Astrocyte (in vitro differentiated cells and primary cell): ENCODE measurements around the gene TRAFD1. TPM values are rescaled to one million over a fixed set of nuclear protein-coding genes. Genes with fewer than 3 reads are reported as not detected.

Experiments
- DNase-seq: peaks from one replicate; pipeline ENCODE4 v3.0.0-alpha.2; 2010; ENCODE audit warnings: low read depth
- FAIRE-seq: peaks from 2 replicates; lab custom pipeline; 2011; peaks lifted over from hg19 to GRCh38; lab: Jason Lieb, UNC
- H2AFZ ChIP-seq: 2 replicates; pipeline ENCODE4 v1.6.0; 2012; ENCODE audit warnings: low read depth, low read length, inconsistent platforms
- H3K27ac ChIP-seq: 2 replicates; pipeline ENCODE4 v1.5.1; 2011; ENCODE audit warnings: low read depth, low read length, inconsistent platforms
- H3K27me3 ChIP-seq: 2 replicates; pipeline ENCODE4 v1.6.0; 2011; ENCODE audit warnings: low read length, inconsistent platforms; ENCODE audit not compliant: insufficient read depth
- H3K36me3 ChIP-seq: 2 replicates; pipeline ENCODE4 v1.5.1; 2011; ENCODE audit warnings: low read length, inconsistent platforms; ENCODE audit not compliant: insufficient read depth
- H3K4me1 ChIP-seq: 2 replicates; pipeline ENCODE4 v1.5.1; 2011; ENCODE audit warnings: low read length, inconsistent platforms; ENCODE audit not compliant: insufficient read depth
- H3K4me2 ChIP-seq: 2 replicates; pipeline ENCODE4 v1.6.0; 2012; ENCODE audit warnings: low read length, inconsistent platforms
- H3K4me3 ChIP-seq: 2 replicates; pipeline ENCODE4 v1.5.1; 2011; ENCODE audit warnings: low read depth, mild to moderate bottlenecking, low read length, inconsistent platforms; ENCODE audit not compliant: insufficient read depth
- H3K79me2 ChIP-seq: 2 replicates; pipeline ENCODE4 v1.6.0; 2012; ENCODE audit warnings: mild to moderate bottlenecking, low read length, inconsistent platforms; ENCODE audit not compliant: insufficient read depth
- H3K9ac ChIP-seq: 2 replicates; pipeline ENCODE4 v1.6.0; 2012; ENCODE audit warnings: mild to moderate bottlenecking, low read length, inconsistent platforms
- H3K9me3 ChIP-seq: 2 replicates; pipeline ENCODE4 v1.5.1; 2012; ENCODE audit warnings: low read depth, mild to moderate bottlenecking, low read length, inconsistent platforms; ENCODE audit not compliant: insufficient read depth
- H4K20me1 ChIP-seq: 2 replicates; pipeline ENCODE4 v1.6.0; 2012; ENCODE audit warnings: low read length, inconsistent platforms; ENCODE audit not compliant: insufficient read depth
- H3K27ac Mint-ChIP-seq: one replicate; pipeline ENCODE4 v1.8.0; 2021; ENCODE audit warnings: mild to moderate bottlenecking, mixed read lengths; ENCODE audit not compliant: unreplicated experiment
- H3K27me3 Mint-ChIP-seq: one replicate; pipeline ENCODE4 v1.8.0; 2021; ENCODE audit warnings: low read depth, mixed read lengths; ENCODE audit not compliant: unreplicated experiment
- H3K36me3 Mint-ChIP-seq: one replicate; pipeline ENCODE4 v1.8.0; 2021; ENCODE audit warnings: low read depth, mixed read lengths; ENCODE audit not compliant: unreplicated experiment
- H3K4me1 Mint-ChIP-seq: one replicate; pipeline ENCODE4 v1.8.0; 2021; ENCODE audit warnings: low read depth, mixed read lengths; ENCODE audit not compliant: unreplicated experiment
- H3K4me3 Mint-ChIP-seq: one replicate; pipeline ENCODE4 v1.8.0; 2021; ENCODE audit warnings: mild to moderate bottlenecking, moderate library complexity, mixed read lengths; ENCODE audit not compliant: unreplicated experiment
- H3K9me3 Mint-ChIP-seq: one replicate; pipeline ENCODE4 v1.8.0; 2021; ENCODE audit warnings: mild to moderate bottlenecking, mixed read lengths; ENCODE audit not compliant: unreplicated experiment
- CTCF ChIP-seq: IDR thresholded peaks from 2 replicates; pipeline ENCODE4 v1.5.1; 2011; ENCODE audit warnings: low read depth, mild to moderate bottlenecking, inconsistent platforms, low read length, moderate library complexity; ENCODE audit not compliant: insufficient read depth
- EZH2 ChIP-seq: IDR thresholded peaks from 2 replicates; pipeline ENCODE4 v1.6.1; 2012; ENCODE audit warnings: mild to moderate bottlenecking, low read length, inconsistent platforms; ENCODE audit not compliant: insufficient read depth
- total RNA-seq: library from RNA; stranded (reverse); gene quantifications from 2 replicates; pipeline ENCODE4 v1.2.1, GENCODE V29; 2021

TRAFD1 gene
- total RNA-seq, 1 donor from 2014 or later, result 35.6 TPM

- FAIRE-seq (no peak), DNase-seq (no peak)
- TF ChIP-seq CTCF, result no peak
- no peak for TF ChIP-seq EZH2
- Histone ChIP-seq H2AFZ (no peak overlapping the region), H3K36me3 (no peaks in the 10 kb centered on the region), H3K27me3 (no peaks in the 10 kb centered on the region), H3K4me2 (no peak overlapping the region), H3K4me1 (peaks cover 15% of the 10 kb centered on the region), H3K9ac (no peak overlapping the region), H4K20me1 (peaks cover 7% of the 10 kb centered on the region), H3K4me3 (no peak overlapping the region), H3K9me3 (no peaks in the 10 kb centered on the region), H3K27ac (no peak overlapping the region), H3K79me2 (peaks cover 15% of the 10 kb centered on the region)
- Mint-ChIP-seq H3K4me3 (no peak overlapping the region), H3K36me3 (no peaks in the 10 kb centered on the region), H3K4me1 (peaks cover 9% of the 10 kb centered on the region), H3K27ac (no peak overlapping the region), H3K27me3 (no peaks in the 10 kb centered on the region), H3K9me3 (no peaks in the 10 kb centered on the region)
Measured at GRCh38 chr12:112112409-112113133, 12.8 kb upstream of the TRAFD1 start.

GRCh38 chr12:112115259-112116045, 9.9 kb upstream of the TRAFD1 start:
- H3K4me1 Mint-ChIP-seq, result peaks cover 9% of the 10 kb centered on the region
- Histone ChIP-seq H3K4me1 (peaks cover 12% of the 10 kb centered on the region), H3K27ac (no peak overlapping the region), H3K79me2 (no peaks in the 10 kb centered on the region), H2AFZ (no peak overlapping the region), H4K20me1 (no peaks in the 10 kb centered on the region), H3K9ac (no peak overlapping the region), H3K9me3 (no peaks in the 10 kb centered on the region), H3K4me3 (no peak overlapping the region), H3K36me3 (no peaks in the 10 kb centered on the region), H3K4me2 (no peak overlapping the region), H3K27me3 (no peaks in the 10 kb centered on the region)
- TF ChIP-seq CTCF (no peak), EZH2 (no peak)
- no peak overlapping the region for H3K27ac Mint-ChIP-seq
- no peaks in the 10 kb centered on the region for H3K9me3 Mint-ChIP-seq
- DNase-seq (no peak), FAIRE-seq (no peak)
- no peaks in the 10 kb centered on the region for H3K36me3 Mint-ChIP-seq
- H3K27me3 Mint-ChIP-seq, result no peaks in the 10 kb centered on the region
- no peak overlapping the region for H3K4me3 Mint-ChIP-seq
